ENCODE measurements around the gene B4GALNT3. TPM values are rescaled to one million over a fixed set of nuclear protein-coding genes. Genes with fewer than 3 reads are reported as not detected.

Gene B4GALNT3
- polyA plus RNA-seq, 2 donors = 8.1 to 8.9 TPM

GRCh38 chr12:464484-465267 is 4.9 kb downstream of the B4GALNT3 start:
- H3K4me3 ChIP-seq (ENCODE audit: low read depth in 1 of 2, low read length in 2 of 2) = no peak overlapping the region
- no peaks in the 10 kb centered on the region for H3K36me3 ChIP-seq (ENCODE audit: control insufficient read depth in 2 of 2, insufficient read depth in 2 of 2, low read length in 1 of 2)
- H3K27me3 ChIP-seq (ENCODE audit: control insufficient read depth in 1 of 2, insufficient read depth in 2 of 2, low read length in 2 of 2) = peaks cover 0 to 4% of the 10 kb centered on the region in 2 donors
- peaks cover 0 to under 1% of the 10 kb centered on the region in 2 donors for H3K4me1 ChIP-seq (ENCODE audit: control insufficient read depth in 2 of 2, insufficient read depth in 2 of 2, low read length in 1 of 2)
- WGBS, 2 donors = 68 to 70% methylated on average over 16 of the region's 16 CpGs
- no peak overlapping the region for H3K27ac ChIP-seq (ENCODE audit: low read depth in 2 of 2, low read length in 1 of 2)
- no peaks in the 10 kb centered on the region for H3K9me3 ChIP-seq (ENCODE audit: control insufficient read depth in 2 of 2, insufficient read depth in 1 of 2, low read depth in 1 of 2, low read length in 1 of 2)

DNA sequence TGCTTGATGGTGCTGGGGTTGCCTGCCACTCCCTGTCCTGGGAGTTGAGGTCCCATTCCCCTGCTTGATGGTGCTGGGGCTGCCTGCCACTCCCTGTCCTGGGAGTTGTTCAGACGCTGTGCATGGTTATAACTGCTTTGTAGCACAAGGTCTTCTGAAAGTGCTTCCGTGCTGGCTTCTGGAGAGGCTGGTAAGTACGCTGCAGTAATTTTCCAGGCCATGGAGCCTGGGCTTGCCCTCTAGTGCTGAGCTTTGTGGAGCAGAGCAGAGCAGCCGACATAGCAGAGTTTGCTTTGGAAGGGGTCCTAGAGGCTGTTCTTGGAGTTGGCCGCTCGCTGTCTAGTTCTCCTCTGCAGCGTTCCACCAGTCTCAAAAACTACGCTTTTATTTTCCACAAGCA is 6.3 kb downstream of the B4GALNT3 start:
- H3K36me3 ChIP-seq (ENCODE audit: control insufficient read depth in 2 of 2, insufficient read depth in 2 of 2, low read length in 1 of 2) = no peaks in the 10 kb centered on the region
- 88 to 90% methylated on average over 8 of the region's 8 CpGs for WGBS, 2 donors
- no peak overlapping the region for H3K27ac ChIP-seq (ENCODE audit: low read depth in 2 of 2, low read length in 1 of 2)
- no peak overlapping the region for H3K4me3 ChIP-seq (ENCODE audit: low read depth in 1 of 2, low read length in 2 of 2)
- H3K27me3 ChIP-seq (ENCODE audit: control insufficient read depth in 1 of 2, insufficient read depth in 2 of 2, low read length in 2 of 2) = peaks cover 0 to 2% of the 10 kb centered on the region in 2 donors
- no peaks in the 10 kb centered on the region for H3K9me3 ChIP-seq (ENCODE audit: control insufficient read depth in 2 of 2, insufficient read depth in 1 of 2, low read depth in 1 of 2, low read length in 1 of 2)
- H3K4me1 ChIP-seq (ENCODE audit: control insufficient read depth in 2 of 2, insufficient read depth in 2 of 2, low read length in 1 of 2) = no peaks in the 10 kb centered on the region

DNA sequence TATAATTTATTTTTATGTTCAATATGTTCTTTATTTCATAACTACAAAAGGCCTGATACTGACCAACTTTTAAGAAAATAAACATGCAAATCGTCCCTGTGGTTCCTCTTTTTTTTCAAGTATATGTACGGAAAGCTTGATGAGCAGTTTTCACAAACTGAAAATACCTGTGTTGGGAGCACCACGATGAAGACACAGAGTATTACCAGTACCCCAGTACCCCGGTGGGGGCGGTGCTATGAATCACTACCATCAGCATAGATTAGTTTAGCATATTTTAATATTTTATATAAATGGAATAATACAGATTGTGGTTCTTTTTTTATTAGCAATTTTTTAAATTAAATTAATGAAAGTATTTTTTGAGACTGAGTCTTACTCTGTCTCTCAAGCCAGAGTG is 7.0 kb downstream of the B4GALNT3 start:
- Histone ChIP-seq H3K4me3 (ENCODE audit: low read depth in 1 of 2, low read length in 2 of 2) (no peak overlapping the region), H3K36me3 (ENCODE audit: control insufficient read depth in 2 of 2, insufficient read depth in 2 of 2, low read length in 1 of 2) (no peaks in the 10 kb centered on the region), H3K9me3 (ENCODE audit: control insufficient read depth in 2 of 2, insufficient read depth in 1 of 2, low read depth in 1 of 2, low read length in 1 of 2) (no peaks in the 10 kb centered on the region), H3K27me3 (ENCODE audit: control insufficient read depth in 1 of 2, insufficient read depth in 2 of 2, low read length in 2 of 2) (no peaks in the 10 kb centered on the region), H3K4me1 (ENCODE audit: control insufficient read depth in 2 of 2, insufficient read depth in 2 of 2, low read length in 1 of 2) (no peaks in the 10 kb centered on the region), H3K27ac (ENCODE audit: low read depth in 2 of 2, low read length in 1 of 2) (no peak overlapping the region)
- 83 to 92% methylated on average over 5 of the region's 5 CpGs for WGBS, 2 donors

- H3K27me3 ChIP-seq (ENCODE audit: control insufficient read depth in 1 of 2, insufficient read depth in 2 of 2, low read length in 2 of 2) = no peaks in the 10 kb centered on the region
- H3K4me3 ChIP-seq (ENCODE audit: low read depth in 1 of 2, low read length in 2 of 2) = no peak overlapping the region
- H3K27ac ChIP-seq (ENCODE audit: low read depth in 2 of 2, low read length in 1 of 2) = no peak overlapping the region
- no peaks in the 10 kb centered on the region for H3K4me1 ChIP-seq (ENCODE audit: control insufficient read depth in 2 of 2, insufficient read depth in 2 of 2, low read length in 1 of 2)
- 72 to 79% methylated on average over 6 of the region's 6 CpGs for WGBS, 2 donors
- H3K36me3 ChIP-seq (ENCODE audit: control insufficient read depth in 2 of 2, insufficient read depth in 2 of 2, low read length in 1 of 2) = no peaks in the 10 kb centered on the region
- no peaks in the 10 kb centered on the region for H3K9me3 ChIP-seq (ENCODE audit: control insufficient read depth in 2 of 2, insufficient read depth in 1 of 2, low read depth in 1 of 2, low read length in 1 of 2)
These were observed 7.9 kb downstream of the B4GALNT3 start for GRCh38 chr12:467591-467990.

- no peaks in the 10 kb centered on the region for H3K36me3 ChIP-seq (ENCODE audit: control insufficient read depth in 2 of 2, insufficient read depth in 2 of 2, low read length in 1 of 2)
- WGBS, 2 donors = 59 to 60% methylated on average over 10 of the region's 10 CpGs
- no peaks in the 10 kb centered on the region for H3K27me3 ChIP-seq (ENCODE audit: control insufficient read depth in 1 of 2, insufficient read depth in 2 of 2, low read length in 2 of 2)
- no peak overlapping the region for H3K4me3 ChIP-seq (ENCODE audit: low read depth in 1 of 2, low read length in 2 of 2)
- no peaks in the 10 kb centered on the region for H3K4me1 ChIP-seq (ENCODE audit: control insufficient read depth in 2 of 2, insufficient read depth in 2 of 2, low read length in 1 of 2)
- H3K9me3 ChIP-seq (ENCODE audit: control insufficient read depth in 2 of 2, insufficient read depth in 1 of 2, low read depth in 1 of 2, low read length in 1 of 2) = no peaks in the 10 kb centered on the region
- H3K27ac ChIP-seq (ENCODE audit: low read depth in 2 of 2, low read length in 1 of 2) = no peak overlapping the region
These were observed 9.1 kb downstream of the B4GALNT3 start for GRCh38 chr12:468671-469389.

DNA sequence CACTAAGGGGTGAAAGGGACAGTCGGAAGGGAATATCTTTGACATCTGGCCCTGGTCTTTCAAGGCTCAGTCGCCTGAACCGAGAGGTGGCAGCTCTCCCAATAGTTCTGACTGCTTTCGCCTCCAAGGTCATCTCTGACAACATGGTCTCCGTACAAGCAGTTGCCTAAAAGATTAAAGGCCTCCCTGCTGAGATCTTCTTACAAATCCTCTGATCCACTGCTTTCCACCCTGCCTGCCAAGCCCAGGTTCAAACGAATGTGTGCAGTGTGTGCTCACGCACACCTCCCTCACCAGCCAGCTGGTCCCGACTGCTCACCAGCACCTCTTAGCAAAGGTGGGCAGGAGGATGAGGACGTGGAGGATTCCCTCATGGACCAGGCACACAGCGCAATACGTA is 10.4 kb downstream of the B4GALNT3 start:
- Histone ChIP-seq H3K27ac (ENCODE audit: low read depth in 2 of 2, low read length in 1 of 2) (no peak overlapping the region), H3K4me3 (ENCODE audit: low read depth in 1 of 2, low read length in 2 of 2) (no peak overlapping the region), H3K9me3 (ENCODE audit: control insufficient read depth in 2 of 2, insufficient read depth in 1 of 2, low read depth in 1 of 2, low read length in 1 of 2) (no peaks in the 10 kb centered on the region), H3K36me3 (ENCODE audit: control insufficient read depth in 2 of 2, insufficient read depth in 2 of 2, low read length in 1 of 2) (no peaks in the 10 kb centered on the region), H3K4me1 (ENCODE audit: control insufficient read depth in 2 of 2, insufficient read depth in 2 of 2, low read length in 1 of 2) (no peaks in the 10 kb centered on the region), H3K27me3 (ENCODE audit: control insufficient read depth in 1 of 2, insufficient read depth in 2 of 2, low read length in 2 of 2) (no peaks in the 10 kb centered on the region)
- WGBS, 2 donors = 69 to 75% methylated on average over 11 of the region's 11 CpGs

DNA sequence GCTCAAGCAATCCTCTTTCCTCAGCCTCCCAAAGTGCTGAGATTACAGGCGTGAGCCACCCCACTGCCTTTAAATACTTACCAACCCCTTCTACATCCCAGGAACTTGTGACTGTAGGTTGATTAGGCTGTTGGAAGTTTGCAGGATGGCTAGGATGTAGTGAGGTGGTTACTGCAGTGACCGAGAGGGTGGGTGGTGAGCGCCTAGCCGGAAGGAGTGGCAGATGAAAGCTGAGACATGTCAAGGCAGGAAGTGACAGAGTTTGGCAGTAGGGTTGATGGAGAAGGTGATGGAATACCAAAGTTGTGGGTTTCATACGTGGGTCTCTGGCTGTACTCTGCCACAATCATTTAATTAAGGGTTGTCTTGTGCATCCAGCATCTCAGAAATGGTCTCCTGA is 13.5 kb downstream of the B4GALNT3 start:
- WGBS, 2 donors = 78 to 85% methylated on average over 5 of the region's 5 CpGs
- no peak overlapping the region for H3K27ac ChIP-seq (ENCODE audit: low read depth in 2 of 2, low read length in 1 of 2)

GRCh38 chr12:473863-474577 is 14.3 kb downstream of the B4GALNT3 start:
- H3K4me3 ChIP-seq (ENCODE audit: low read depth in 1 of 2, low read length in 2 of 2) = no peak overlapping the region
- H3K4me1 ChIP-seq (ENCODE audit: control insufficient read depth in 2 of 2, insufficient read depth in 2 of 2, low read length in 1 of 2) = no peaks in the 10 kb centered on the region
- H3K27ac ChIP-seq (ENCODE audit: low read depth in 2 of 2, low read length in 1 of 2) = no peak overlapping the region
- H3K36me3 ChIP-seq (ENCODE audit: control insufficient read depth in 2 of 2, insufficient read depth in 2 of 2, low read length in 1 of 2) = no peaks in the 10 kb centered on the region
- H3K27me3 ChIP-seq (ENCODE audit: control insufficient read depth in 1 of 2, insufficient read depth in 2 of 2, low read length in 2 of 2) = no peaks in the 10 kb centered on the region
- no peaks in the 10 kb centered on the region for H3K9me3 ChIP-seq (ENCODE audit: control insufficient read depth in 2 of 2, insufficient read depth in 1 of 2, low read depth in 1 of 2, low read length in 1 of 2)
- WGBS, 2 donors = 68 to 73% methylated on average over 9 of the region's 9 CpGs

More for the DNA sequence above, 13.5 kb downstream of the B4GALNT3 start:
- Histone ChIP-seq H3K36me3 (ENCODE audit: control insufficient read depth in 2 of 2, insufficient read depth in 2 of 2, low read length in 1 of 2) (no peaks in the 10 kb centered on the region), H3K4me3 (ENCODE audit: low read depth in 1 of 2, low read length in 2 of 2) (no peak overlapping the region), H3K9me3 (ENCODE audit: control insufficient read depth in 2 of 2, insufficient read depth in 1 of 2, low read depth in 1 of 2, low read length in 1 of 2) (no peaks in the 10 kb centered on the region), H3K4me1 (ENCODE audit: control insufficient read depth in 2 of 2, insufficient read depth in 2 of 2, low read length in 1 of 2) (no peaks in the 10 kb centered on the region), H3K27me3 (ENCODE audit: control insufficient read depth in 1 of 2, insufficient read depth in 2 of 2, low read length in 2 of 2) (no peaks in the 10 kb centered on the region)

- Histone ChIP-seq H3K36me3 (ENCODE audit: control insufficient read depth in 2 of 2, insufficient read depth in 2 of 2, low read length in 1 of 2) (no peaks in the 10 kb centered on the region), H3K27ac (ENCODE audit: low read depth in 2 of 2, low read length in 1 of 2) (no peak overlapping the region), H3K9me3 (ENCODE audit: control insufficient read depth in 2 of 2, insufficient read depth in 1 of 2, low read depth in 1 of 2, low read length in 1 of 2) (no peaks in the 10 kb centered on the region), H3K4me3 (ENCODE audit: low read depth in 1 of 2, low read length in 2 of 2) (no peak overlapping the region), H3K4me1 (ENCODE audit: control insufficient read depth in 2 of 2, insufficient read depth in 2 of 2, low read length in 1 of 2) (no peaks in the 10 kb centered on the region), H3K27me3 (ENCODE audit: control insufficient read depth in 1 of 2, insufficient read depth in 2 of 2, low read length in 2 of 2) (no peaks in the 10 kb centered on the region)
- 56 to 59% methylated on average over 5 of the region's 5 CpGs for WGBS, 2 donors
These were observed 15.5 kb downstream of the B4GALNT3 start for GRCh38 chr12:475286-475685.
